Large intestine (tissue), 3 donors: ENCODE measurements around the gene NCF1. TPM values are rescaled to one million over a fixed set of nuclear protein-coding genes. Genes with fewer than 3 reads are reported as not detected.
"Not testable (repeated sequence)": the region's sequence is repeated elsewhere in the genome, so short reads cannot be mapped to it uniquely, and the experiment has no call there.

ENCODE experiments used
- DNase-seq, 2 donors: peaks; one replicate each; pipeline versions ENCODE4 v3.0.0 to v3.0.0-alpha.2; 2013
- H3K27ac ChIP-seq: one replicate; pipeline ENCODE4 v1.5.1; 2013; ENCODE audit warnings: low read length
- H3K27me3 ChIP-seq: 2 replicates; pipeline ENCODE4 v1.6.1; 2013; ENCODE audit warnings: low read length; ENCODE audit not compliant: control insufficient read depth, insufficient read depth
- H3K36me3 ChIP-seq: 2 replicates; pipeline ENCODE4 v1.6.1; 2013; ENCODE audit warnings: low read length; ENCODE audit not compliant: control insufficient read depth, insufficient read depth
- H3K4me1 ChIP-seq: one replicate; pipeline ENCODE4 v1.6.1; 2013; ENCODE audit warnings: low read length; ENCODE audit not compliant: control insufficient read depth, insufficient read depth
- H3K4me3 ChIP-seq: one replicate; pipeline ENCODE4 v1.5.1; 2013; ENCODE audit warnings: low read length
- H3K9me3 ChIP-seq: one replicate; pipeline ENCODE4 v1.6.1; 2013; ENCODE audit warnings: mild to moderate bottlenecking, low read depth, low read length, moderate library complexity; ENCODE audit not compliant: control insufficient read depth
- WGBS: methylation state at CpG from one replicate; pipeline ENCODE4 v1.1.5; 2013; ENCODE audit warnings: low lambda C conversion rate; ENCODE audit not compliant: insufficient coverage; 5-methylcytosine and 5-hydroxymethylcytosine counted together
- polyA plus RNA-seq: library from polyadenylated mRNA; unstranded; fragments of 120-200 nt; gene quantifications from one replicate; pipeline ENCODE4 v1.2.1, GENCODE V29; 2013

NCF1 gene
- polyA plus RNA-seq, 1 donor = 3.1 TPM

DNA sequence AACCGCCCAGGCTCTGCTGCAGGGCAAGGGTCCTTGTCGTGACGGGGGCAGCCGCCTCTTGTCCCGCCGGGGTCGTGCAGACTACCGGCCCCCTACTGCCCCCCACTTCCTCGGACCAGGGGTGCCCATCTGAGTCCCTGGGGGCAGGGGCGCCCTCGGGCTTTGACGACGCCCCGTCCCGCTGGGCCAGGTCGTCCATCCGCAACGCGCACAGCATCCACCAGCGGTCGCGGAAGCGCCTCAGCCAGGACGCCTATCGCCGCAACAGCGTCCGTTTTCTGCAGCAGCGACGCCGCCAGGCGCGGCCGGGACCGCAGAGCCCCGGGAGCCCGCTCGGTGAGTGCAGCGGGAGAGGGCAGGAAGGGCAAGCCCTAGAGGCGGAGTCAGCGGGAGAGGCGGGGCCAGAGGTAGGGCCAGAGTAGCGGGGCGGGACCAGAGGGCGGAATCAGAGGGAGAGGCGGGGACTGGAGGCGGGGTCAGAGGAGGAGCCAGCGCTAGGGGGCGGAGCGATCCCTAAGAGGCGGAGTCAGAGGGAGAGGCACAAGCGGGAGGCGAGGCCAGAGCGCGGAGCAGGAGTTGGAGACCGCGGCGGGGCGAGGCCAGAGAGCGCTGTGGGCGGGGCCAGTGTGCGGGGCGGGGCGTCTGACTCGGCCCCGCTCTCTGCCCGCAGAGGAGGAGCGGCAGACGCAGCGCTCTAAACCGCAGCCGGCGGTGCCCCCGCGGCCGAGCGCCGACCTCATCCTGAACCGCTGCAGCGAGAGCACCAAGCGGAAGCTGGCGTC, 14.7 kb downstream of the NCF1 start:
- no CpG with 5 or more reads among the region's 82 CpGs for WGBS
- not testable (repeated sequence) for H3K27ac ChIP-seq
- DNase-seq = peak; percentile 81 to 89

GRCh38 chr7:74789200-74789736, 15.5 kb downstream of the NCF1 start:
- not testable (repeated sequence) for H3K9me3 ChIP-seq, H3K4me1 ChIP-seq, H3K27ac ChIP-seq, H3K4me3 ChIP-seq, H3K27me3 ChIP-seq, H3K36me3 ChIP-seq, DNase-seq
- no CpG with 5 or more reads among the region's 24 CpGs for WGBS

More for the DNA sequence above, 14.7 kb downstream of the NCF1 start:
- H3K4me3 ChIP-seq = peak overlapping the region; percentile 13
- not testable (repeated sequence) for H3K9me3 ChIP-seq, H3K27me3 ChIP-seq, H3K36me3 ChIP-seq, H3K4me1 ChIP-seq

DNA sequence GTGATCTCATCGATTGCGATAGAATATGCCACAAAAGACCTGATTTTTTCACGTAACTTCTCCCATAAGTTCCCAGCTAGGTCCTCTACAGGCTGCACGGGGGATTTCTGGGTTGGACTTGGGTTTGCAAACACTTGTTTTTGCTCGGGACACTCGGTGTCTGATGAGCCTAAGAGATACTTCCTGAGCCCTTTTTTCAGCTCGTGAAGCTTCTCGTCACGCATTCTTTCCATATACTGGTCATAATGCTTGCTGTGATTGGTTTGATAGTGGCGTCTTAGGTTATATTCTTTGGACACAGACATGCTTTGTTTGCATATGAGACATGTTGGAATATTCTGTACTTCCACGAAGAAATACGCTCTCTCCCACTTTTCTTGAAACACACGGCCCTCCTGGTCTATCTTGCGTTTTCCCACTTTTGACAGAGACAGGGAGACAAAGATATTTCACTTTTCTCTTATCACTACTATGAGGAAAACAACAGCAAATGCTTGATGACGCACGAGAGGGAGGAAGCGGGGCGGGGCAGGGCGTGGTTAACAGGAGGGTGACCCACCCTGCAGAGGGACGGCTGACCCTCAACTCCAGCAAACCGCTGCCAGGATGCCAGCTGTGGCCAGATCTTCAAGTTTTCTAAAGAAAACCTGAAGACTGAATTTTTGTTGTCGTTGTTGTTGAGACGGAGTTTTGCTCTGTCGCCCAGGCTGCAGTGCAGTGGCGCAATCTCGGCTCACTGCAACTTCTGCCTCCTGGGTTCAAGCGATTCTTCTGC, 24.2 kb downstream of the NCF1 start:
- H3K36me3 ChIP-seq, DNase-seq, H3K27me3 ChIP-seq, H3K27ac ChIP-seq, H3K4me3 ChIP-seq, H3K4me1 ChIP-seq, H3K9me3 ChIP-seq: not testable (repeated sequence)
- no CpG with 5 or more reads among the region's 27 CpGs for WGBS

DNA sequence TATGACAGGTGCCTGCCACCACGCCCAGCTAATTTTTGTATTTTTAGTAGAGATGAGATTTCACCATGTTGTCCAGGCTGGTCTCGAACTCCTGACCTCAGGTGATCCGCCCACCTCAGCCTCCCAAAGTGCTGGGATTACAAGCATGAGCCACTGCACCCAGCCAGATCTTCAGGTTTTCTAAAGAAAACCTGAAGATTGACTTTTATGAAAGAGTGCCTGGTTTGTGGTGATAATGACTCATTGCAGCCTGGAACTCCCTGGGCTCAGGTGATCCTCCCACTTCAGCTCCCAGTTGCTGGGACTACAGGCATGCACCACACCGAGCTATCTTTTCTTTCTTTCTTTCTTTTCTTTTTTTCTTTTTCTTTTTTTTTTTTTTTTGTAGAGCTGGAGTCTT, 24.8 kb downstream of the NCF1 start:
- not testable (repeated sequence) for H3K9me3 ChIP-seq, H3K4me3 ChIP-seq
- WGBS = no CpG with 5 or more reads among the region's 4 CpGs

DNA sequence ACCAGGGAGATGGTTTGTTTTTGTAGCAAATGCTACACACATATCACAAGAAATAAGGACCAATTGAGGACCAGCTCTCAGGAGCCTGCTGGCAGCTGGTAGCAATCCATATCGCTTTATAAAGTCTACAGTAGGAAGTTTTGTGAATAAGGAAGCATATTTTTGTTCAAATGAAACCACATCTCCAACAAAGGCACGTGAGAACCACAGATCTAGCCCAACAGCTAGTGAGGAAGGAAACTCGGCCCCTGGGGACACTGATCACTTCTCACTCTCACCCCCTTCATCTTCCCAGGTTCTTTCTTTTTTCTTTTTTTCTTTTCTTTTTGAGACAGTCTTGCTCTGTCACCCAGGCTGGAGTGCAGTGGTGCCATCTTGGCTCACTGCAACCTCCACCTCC, 42.1 kb downstream of the NCF1 start:
- not testable (repeated sequence) for DNase-seq, H3K27me3 ChIP-seq, H3K4me3 ChIP-seq, H3K4me1 ChIP-seq, H3K27ac ChIP-seq, H3K9me3 ChIP-seq, H3K36me3 ChIP-seq
- WGBS = no CpG with 5 or more reads among the region's 3 CpGs

More for the DNA sequence above, 24.8 kb downstream of the NCF1 start:
- not testable (repeated sequence) for H3K27ac ChIP-seq, H3K27me3 ChIP-seq, H3K4me1 ChIP-seq, DNase-seq, H3K36me3 ChIP-seq

- not testable (repeated sequence) for H3K27me3 ChIP-seq, H3K36me3 ChIP-seq, H3K4me1 ChIP-seq, H3K4me3 ChIP-seq, H3K9me3 ChIP-seq, H3K27ac ChIP-seq, DNase-seq
- no CpG with 5 or more reads among the region's 23 CpGs for WGBS
These were observed 46.5 kb downstream of the NCF1 start for GRCh38 chr7:74820146-74820805.

DNA sequence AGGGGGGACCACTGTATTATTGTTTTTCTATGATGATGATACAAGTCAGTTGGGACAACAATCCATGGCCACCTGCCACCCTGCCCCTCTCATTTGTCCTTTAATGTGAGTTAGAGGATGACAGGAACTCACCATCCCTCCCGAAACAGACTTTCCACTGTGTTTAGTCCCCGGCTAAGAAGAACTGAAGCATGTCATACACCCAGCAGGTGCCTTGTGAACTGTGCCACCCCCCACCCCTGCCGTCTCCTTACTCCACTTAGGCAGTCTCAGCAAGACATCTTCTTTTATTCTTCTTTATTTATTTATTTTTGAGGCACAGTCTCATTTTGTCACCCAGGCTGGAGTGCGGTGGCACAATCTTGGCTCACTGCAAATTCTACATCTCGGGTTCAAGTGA, 47.4 kb downstream of the NCF1 start:
- not testable (repeated sequence) for DNase-seq, H3K27me3 ChIP-seq, H3K27ac ChIP-seq, H3K4me1 ChIP-seq, H3K36me3 ChIP-seq, H3K9me3 ChIP-seq, H3K4me3 ChIP-seq
- WGBS = no CpG with 5 or more reads among the region's 5 CpGs

GRCh38 chr7:74829959-74830358, 56.1 kb downstream of the NCF1 start:
- not testable (repeated sequence) for DNase-seq, H3K27ac ChIP-seq, H3K9me3 ChIP-seq, H3K4me3 ChIP-seq, H3K4me1 ChIP-seq, H3K36me3 ChIP-seq, H3K27me3 ChIP-seq
- WGBS = no CpG with 5 or more reads among the region's 4 CpGs

DNA sequence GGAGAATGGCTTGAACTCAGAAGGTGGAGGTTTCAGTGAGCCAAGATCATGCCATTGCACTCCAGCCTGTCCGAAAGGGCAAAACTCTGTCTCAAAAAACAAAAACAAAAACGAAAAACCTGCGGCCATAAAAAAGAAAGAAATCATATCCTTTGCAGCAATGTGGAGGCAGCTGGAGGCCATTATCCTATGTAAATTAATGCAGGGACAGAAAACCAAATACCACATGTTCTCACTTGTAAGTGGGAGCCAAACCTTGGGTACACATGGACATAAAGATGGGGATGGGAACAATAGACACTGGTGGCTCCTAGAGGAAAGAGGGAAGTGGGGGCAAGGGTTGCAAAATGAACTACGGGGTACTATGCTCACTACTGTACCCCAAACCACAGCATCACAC, 56.6 kb downstream of the NCF1 start:
- not testable (repeated sequence) for DNase-seq, H3K27me3 ChIP-seq, H3K36me3 ChIP-seq, H3K9me3 ChIP-seq, H3K4me3 ChIP-seq, H3K4me1 ChIP-seq, H3K27ac ChIP-seq
- no CpG with 5 or more reads among the region's 4 CpGs for WGBS
